Suprapubic skin (tissue), 3 donors: Measurements from ENCODE around the gene SLC2A5.

Source experiments
- POLR2A ChIP-seq, 2 donors: fragments of 450-650 bp; IDR thresholded peaks; one replicate each; pipeline ENCODE4 v1.6.1; 2017; ENCODE audit warnings: antibody characterized with exemption in 2 of 2, mild to moderate bottlenecking in 2 of 2, moderate library complexity in 2 of 2
- TF ChIP-seq, protein P1 (sequence below), 2 donors: fragments of 200-600 bp in 1 of 2; fragments of 450-650 bp in 1 of 2; sonication (generic) in 1 of 2; IDR thresholded peaks; one replicate each; pipeline ENCODE4 v1.5.1; 2016 to 2019; ENCODE audit warnings: antibody characterized with exemption in 2 of 2, mild to moderate bottlenecking in 1 of 2, moderate library complexity in 1 of 2

DNA sequence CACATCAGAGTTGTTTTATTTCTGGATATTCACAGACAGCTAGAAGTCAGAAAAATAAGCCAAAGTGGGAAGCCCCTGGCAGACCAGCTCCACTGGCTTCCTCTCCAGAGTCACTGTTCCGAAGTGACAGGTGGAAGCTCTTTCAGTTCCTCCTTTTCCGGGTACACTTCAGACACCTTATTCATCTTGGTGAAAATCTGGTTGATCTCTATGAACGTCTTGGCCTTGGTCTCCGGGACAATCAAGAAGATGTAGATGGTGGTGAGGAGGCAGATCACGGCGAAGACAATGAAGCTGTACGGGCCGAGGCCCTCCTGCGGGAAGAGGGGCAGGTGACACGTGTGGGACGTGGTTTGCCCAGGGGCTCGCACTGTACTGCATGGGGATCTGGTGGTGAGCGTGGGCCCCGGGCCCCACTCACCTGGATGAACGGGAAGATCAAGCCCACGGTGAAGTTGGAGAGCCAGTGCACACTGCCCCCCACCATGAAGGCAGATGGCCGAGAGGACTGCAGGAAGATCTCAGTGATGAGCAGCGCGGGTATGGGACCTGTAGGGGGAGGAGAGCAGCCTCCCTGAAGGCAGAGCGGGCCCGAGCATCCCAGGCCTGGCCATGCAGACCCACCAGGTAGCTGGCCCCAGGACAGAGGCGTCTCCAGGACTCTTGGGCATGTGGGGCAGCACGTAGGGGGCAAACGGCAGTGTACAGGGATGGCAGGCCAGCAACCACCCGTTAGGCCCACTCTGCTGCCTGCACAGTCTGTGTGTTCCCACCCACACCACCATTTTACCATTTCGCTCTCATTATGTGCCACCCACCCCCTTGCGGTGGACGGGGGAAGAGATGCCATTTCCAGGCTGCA, 31.7 kb downstream of the SLC2A5 start:
- TF ChIP-seq, protein P1, sequence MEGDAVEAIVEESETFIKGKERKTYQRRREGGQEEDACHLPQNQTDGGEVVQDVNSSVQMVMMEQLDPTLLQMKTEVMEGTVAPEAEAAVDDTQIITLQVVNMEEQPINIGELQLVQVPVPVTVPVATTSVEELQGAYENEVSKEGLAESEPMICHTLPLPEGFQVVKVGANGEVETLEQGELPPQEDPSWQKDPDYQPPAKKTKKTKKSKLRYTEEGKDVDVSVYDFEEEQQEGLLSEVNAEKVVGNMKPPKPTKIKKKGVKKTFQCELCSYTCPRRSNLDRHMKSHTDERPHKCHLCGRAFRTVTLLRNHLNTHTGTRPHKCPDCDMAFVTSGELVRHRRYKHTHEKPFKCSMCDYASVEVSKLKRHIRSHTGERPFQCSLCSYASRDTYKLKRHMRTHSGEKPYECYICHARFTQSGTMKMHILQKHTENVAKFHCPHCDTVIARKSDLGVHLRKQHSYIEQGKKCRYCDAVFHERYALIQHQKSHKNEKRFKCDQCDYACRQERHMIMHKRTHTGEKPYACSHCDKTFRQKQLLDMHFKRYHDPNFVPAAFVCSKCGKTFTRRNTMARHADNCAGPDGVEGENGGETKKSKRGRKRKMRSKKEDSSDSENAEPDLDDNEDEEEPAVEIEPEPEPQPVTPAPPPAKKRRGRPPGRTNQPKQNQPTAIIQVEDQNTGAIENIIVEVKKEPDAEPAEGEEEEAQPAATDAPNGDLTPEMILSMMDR (IDR thresholded peaks at IDR 0.05) = no peak
- no peak for TF ChIP-seq POLR2A (IDR thresholded peaks at IDR 0.05)
